Measurements from ENCODE around the gene NHEJ1.

- no peak for TF ChIP-seq CREB1 (IDR thresholded peaks at IDR 0.05)
- TF ChIP-seq CREB1 (CRISPR knock-in tag; IDR thresholded peaks at IDR 0.05), result no peak
- TF ChIP-seq SP1 (CRISPR knock-in tag; IDR thresholded peaks at IDR 0.05), result no peak
- TF ChIP-seq MTA1 (IDR thresholded peaks at IDR 0.05; ENCODE audit: borderline replicate concordance), result no peak
- TF ChIP-seq YY1 (IDR thresholded peaks at IDR 0.05; ENCODE audit: borderline replicate concordance in 1 of 3, control insufficient read depth in 1 of 3, extremely low read depth in 1 of 3, insufficient read depth in 3 of 3, insufficient read length in 1 of 3, insufficient replicate concordance in 2 of 3, low read depth in 1 of 3, low read length in 2 of 3), result no peak
- no peak for TF ChIP-seq FOXM1 (IDR thresholded peaks at IDR 0.05; ENCODE audit: low read depth)
- no peak for TF ChIP-seq FOXM1 (CRISPR knock-in tag; IDR thresholded peaks at IDR 0.05; ENCODE audit: low read depth)
- no peak for TF ChIP-seq KDM1A (IDR thresholded peaks at IDR 0.05)
- TF ChIP-seq FOS (IDR thresholded peaks at IDR 0.05; ENCODE audit: extremely low read depth, insufficient read length), result no peak
- TF ChIP-seq PRPF4 (IDR thresholded peaks at IDR 0.05; ENCODE audit: insufficient read depth, low read depth, low read length, poor library complexity, severe bottlenecking), result no peak
- TF ChIP-seq E2F6 (IDR thresholded peaks at IDR 0.05; ENCODE audit: borderline replicate concordance in 1 of 2, extremely low read depth in 1 of 2, insufficient read depth in 1 of 2, insufficient read length in 1 of 2, low read depth in 1 of 2, low read length in 1 of 2, poor library complexity in 1 of 2, severe bottlenecking in 1 of 2), result no peak
- TF ChIP-seq EP300 (IDR thresholded peaks at IDR 0.05; ENCODE audit: low read length), result no peak
These were observed 133.7 kb downstream of the NHEJ1 start for GRCh38 chr2:219026946-219027345.

Data from K562 (cell line).